BLaER1 (cell line): Measurements from ENCODE around the gene TEX22.

ENCODE experiments used
- H3K27ac ChIP-seq: shearing (Covaris generic); formaldehyde crosslinking; 2 replicates; pipeline ENCODE4 v1.8.1; 2022
- H3K27me3 ChIP-seq: shearing (Covaris generic); formaldehyde crosslinking; 2 replicates; pipeline ENCODE4 v1.8.1; 2022
- H3K36me3 ChIP-seq: shearing (Covaris generic); formaldehyde crosslinking; 2 replicates; pipeline ENCODE4 v1.8.1; 2022
- H3K4me1 ChIP-seq: shearing (Covaris generic); formaldehyde crosslinking; 2 replicates; pipeline ENCODE4 v1.8.1; 2022
- H3K4me2 ChIP-seq: shearing (Covaris generic); formaldehyde crosslinking; 2 replicates; pipeline ENCODE4 v1.8.1; 2022
- H3K4me3 ChIP-seq: shearing (Covaris generic); formaldehyde crosslinking; 2 replicates; pipeline ENCODE4 v1.8.1; 2022
- H3K9ac ChIP-seq: shearing (Covaris generic); formaldehyde crosslinking; 2 replicates; pipeline ENCODE4 v1.8.1; 2022
- H3K9me3 ChIP-seq: shearing (Covaris generic); formaldehyde crosslinking; 2 replicates; pipeline ENCODE4 v1.8.1; 2022
- H4K20me1 ChIP-seq: shearing (Covaris generic); formaldehyde crosslinking; 2 replicates; pipeline ENCODE4 v1.8.1; 2022
- Cebpa-rat ChIP-seq: shearing (Covaris generic); IDR thresholded peaks from 2 replicates; pipeline ENCODE4 v1.8.1; 2022

TEX22 gene

GRCh38 chr14:105411017-105411941 is 12.9 kb downstream of the TEX22 start:
- no peak for TF ChIP-seq Cebpa-rat
- Histone ChIP-seq H3K4me3 (peak overlapping the region; percentile 63), H3K9me3 (no peaks in the 10 kb centered on the region), H3K27me3 (peaks cover 58% of the 10 kb centered on the region), H3K9ac (peak overlapping the region; percentile 66), H3K4me2 (peak overlapping the region; percentile 100), H4K20me1 (peaks cover 58% of the 10 kb centered on the region), H3K36me3 (no peaks in the 10 kb centered on the region; the same call in 1 of the 2 replicates), H3K27ac (no peak overlapping the region), H3K4me1 (peaks cover 51% of the 10 kb centered on the region)

- Histone ChIP-seq H3K36me3 (no peaks in the 10 kb centered on the region; the same call in 1 of the 2 replicates), H3K9ac (no peak overlapping the region)
Observed at GRCh38 chr14:105411985-105412770, 13.8 kb downstream of the TEX22 start.

GRCh38 chr14:105412771-105413543 is 14.6 kb downstream of the TEX22 start:
- Histone ChIP-seq H3K9me3 (no peaks in the 10 kb centered on the region), H3K27me3 (peaks cover 58% of the 10 kb centered on the region), H3K36me3 (no peaks in the 10 kb centered on the region; the same call in 1 of the 2 replicates), H3K4me2 (peak overlapping the region; percentile 78; the same call in 1 of the 2 replicates), H3K4me1 (peaks cover 56% of the 10 kb centered on the region), H3K27ac (no peak overlapping the region), H4K20me1 (peaks cover 46% of the 10 kb centered on the region), H3K9ac (no peak overlapping the region), H3K4me3 (no peak overlapping the region)
- no peak for TF ChIP-seq Cebpa-rat

More at GRCh38 chr14:105411985-105412770, 13.8 kb downstream of the TEX22 start:
- Histone ChIP-seq H4K20me1 (peaks cover 53% of the 10 kb centered on the region), H3K4me1 (peaks cover 51% of the 10 kb centered on the region), H3K27ac (no peak overlapping the region), H3K9me3 (no peaks in the 10 kb centered on the region), H3K27me3 (peaks cover 58% of the 10 kb centered on the region), H3K4me3 (no peak overlapping the region), H3K4me2 (peak overlapping the region; percentile 100)
- TF ChIP-seq Cebpa-rat = no peak

- Histone ChIP-seq H3K9ac (no peak overlapping the region), H3K4me1 (peaks cover 62% of the 10 kb centered on the region), H3K9me3 (no peaks in the 10 kb centered on the region), H3K27me3 (peaks cover 58% of the 10 kb centered on the region), H3K27ac (no peak overlapping the region), H3K4me2 (peak overlapping the region; percentile 78), H3K36me3 (no peaks in the 10 kb centered on the region; the same call in 1 of the 2 replicates), H3K4me3 (no peak overlapping the region), H4K20me1 (peaks cover 44% of the 10 kb centered on the region)
- TF ChIP-seq Cebpa-rat = no peak
Observed at GRCh38 chr14:105413544-105413886, 15.2 kb downstream of the TEX22 start.

DNA sequence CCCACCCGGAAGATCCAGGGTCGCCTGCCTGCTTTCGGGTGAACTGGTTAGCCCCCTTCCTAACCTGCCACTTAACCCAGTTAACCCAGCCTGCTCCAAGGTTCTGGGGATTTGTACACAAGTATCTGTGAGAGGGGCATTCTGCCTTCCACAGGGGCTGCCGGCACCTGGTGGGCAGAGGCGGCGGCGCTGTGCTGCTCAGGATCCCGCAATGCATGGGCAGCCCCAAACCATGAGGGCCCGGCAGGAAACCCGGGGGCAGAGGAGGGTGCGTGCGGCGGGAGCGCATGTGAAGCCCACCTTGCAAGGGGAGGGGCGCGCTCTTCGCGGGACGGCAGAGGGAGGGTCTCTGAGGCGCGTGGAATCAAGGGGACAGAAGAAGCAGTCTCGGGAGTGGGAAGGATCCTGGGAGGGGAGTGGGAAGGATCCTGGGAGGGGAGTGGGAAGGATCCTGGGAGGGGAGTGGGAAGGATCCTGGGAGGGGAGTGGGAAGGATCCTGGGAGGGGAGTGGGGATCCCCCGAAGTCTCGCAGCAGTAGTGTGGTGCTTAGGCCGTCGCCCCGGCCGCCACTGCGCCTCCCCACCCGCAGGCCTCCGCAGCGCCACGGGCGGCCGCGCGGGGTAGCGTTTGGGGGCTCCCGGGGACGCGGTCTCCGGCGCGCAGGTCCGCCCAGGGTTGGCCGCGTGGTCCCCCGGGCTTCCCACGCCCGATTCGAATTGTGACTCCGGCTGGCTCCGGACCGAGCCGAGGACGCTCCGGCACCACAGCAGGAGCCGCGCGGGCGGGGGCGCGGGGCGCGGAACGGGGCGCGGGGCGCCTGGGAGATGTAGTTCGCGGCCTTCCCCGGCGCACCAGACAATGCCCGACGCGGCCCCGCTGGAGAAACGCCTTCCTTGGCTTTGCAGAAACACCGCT is 16.4 kb downstream of the TEX22 start:
- peaks cover 72% of the 10 kb centered on the region for H3K4me1 ChIP-seq

DNA sequence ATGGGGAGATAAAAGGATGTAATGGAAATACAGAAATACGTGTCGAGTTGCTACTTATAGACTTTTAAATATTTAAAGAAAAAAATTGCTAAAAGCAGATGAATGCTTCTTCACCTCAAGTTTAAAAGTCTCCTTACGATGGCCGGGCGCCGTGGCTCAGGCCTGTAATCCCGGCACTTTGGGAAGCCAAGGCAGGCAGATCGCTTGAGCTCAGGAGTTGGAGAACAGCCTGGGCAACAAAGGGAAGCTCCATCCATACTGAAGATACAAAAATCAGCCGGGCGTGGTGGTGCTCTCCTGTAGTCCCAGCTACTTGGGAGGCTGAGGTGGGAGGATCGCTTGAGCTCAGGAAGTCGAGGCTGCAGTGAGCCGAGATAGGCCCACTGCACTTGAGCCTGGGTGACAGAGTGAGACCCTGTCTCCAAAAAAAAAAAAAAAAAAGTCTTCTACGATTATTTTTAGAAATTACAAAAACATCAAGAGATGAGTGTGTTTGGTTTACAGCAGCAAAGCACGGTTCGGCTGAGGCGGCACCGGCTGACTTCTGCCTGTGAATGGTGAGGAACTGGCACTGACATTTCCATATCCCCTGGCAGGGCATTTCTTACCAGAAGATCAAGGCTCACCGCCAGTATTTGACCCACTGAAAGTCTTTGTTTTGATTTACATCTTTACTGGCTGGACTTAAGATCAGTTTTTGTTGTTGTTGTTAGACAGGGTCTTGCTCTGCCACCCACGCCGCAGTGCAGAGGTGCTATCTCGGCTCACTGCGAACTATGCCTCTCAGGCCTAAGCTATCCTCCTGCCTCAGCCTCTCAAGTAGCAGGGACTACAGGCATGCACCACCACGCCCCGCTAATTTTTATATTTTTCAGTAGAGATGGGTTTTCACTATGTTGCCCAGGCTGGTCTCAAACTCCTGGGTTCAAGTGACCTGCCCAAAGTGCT is 17.4 kb downstream of the TEX22 start:
- peak overlapping the region; percentile 78 for H3K4me2 ChIP-seq
- no peak for TF ChIP-seq Cebpa-rat
- H3K9ac ChIP-seq = peak overlapping the region; percentile 71; the same call in 1 of the 2 replicates
- peaks cover 69% of the 10 kb centered on the region for H3K4me1 ChIP-seq
- peaks cover 47% of the 10 kb centered on the region for H3K27me3 ChIP-seq
- H3K27ac ChIP-seq = no peak overlapping the region
- H3K36me3 ChIP-seq = no peaks in the 10 kb centered on the region
- no peaks in the 10 kb centered on the region for H3K9me3 ChIP-seq
- peak overlapping the region; percentile 70 for H3K4me3 ChIP-seq
- peaks cover 30% of the 10 kb centered on the region for H4K20me1 ChIP-seq

More for the DNA sequence above, 16.4 kb downstream of the TEX22 start:
- Histone ChIP-seq H3K36me3 (no peaks in the 10 kb centered on the region), H3K4me2 (peak overlapping the region; percentile 78), H4K20me1 (peaks cover 36% of the 10 kb centered on the region), H3K9me3 (no peaks in the 10 kb centered on the region), H3K27me3 (peaks cover 57% of the 10 kb centered on the region), H3K9ac (peak overlapping the region; percentile 71), H3K27ac (peak overlapping the region; percentile 74), H3K4me3 (peak overlapping the region; percentile 70)
- no peak for TF ChIP-seq Cebpa-rat

GRCh38 chr14:105416671-105417070 is 18.3 kb downstream of the TEX22 start:
- no peak for TF ChIP-seq Cebpa-rat
- H3K36me3 ChIP-seq = no peaks in the 10 kb centered on the region
- H3K4me1 ChIP-seq = peaks cover 70% of the 10 kb centered on the region
- H3K27ac ChIP-seq = no peak overlapping the region
- H3K9ac ChIP-seq = no peak overlapping the region
- peaks cover 31% of the 10 kb centered on the region for H4K20me1 ChIP-seq
- peaks cover 39% of the 10 kb centered on the region for H3K27me3 ChIP-seq
- H3K4me3 ChIP-seq = no peak overlapping the region
- no peak overlapping the region for H3K4me2 ChIP-seq
- no peaks in the 10 kb centered on the region for H3K9me3 ChIP-seq

- peak overlapping the region; percentile 97 for H3K4me2 ChIP-seq
- TF ChIP-seq Cebpa-rat = no peak
- no peak overlapping the region for H3K27ac ChIP-seq
- no peak overlapping the region for H3K4me3 ChIP-seq
- H4K20me1 ChIP-seq = peaks cover 34% of the 10 kb centered on the region
- peaks cover 74% of the 10 kb centered on the region for H3K4me1 ChIP-seq
- H3K36me3 ChIP-seq = peaks cover 9% of the 10 kb centered on the region
- no peaks in the 10 kb centered on the region for H3K9me3 ChIP-seq
- peaks cover 30% of the 10 kb centered on the region for H3K27me3 ChIP-seq
- no peak overlapping the region for H3K9ac ChIP-seq
Observed at GRCh38 chr14:105417690-105418121, 19.4 kb downstream of the TEX22 start.
